Measurements from ENCODE around the gene WBP2NL.

The WBP2NL gene

DNA sequence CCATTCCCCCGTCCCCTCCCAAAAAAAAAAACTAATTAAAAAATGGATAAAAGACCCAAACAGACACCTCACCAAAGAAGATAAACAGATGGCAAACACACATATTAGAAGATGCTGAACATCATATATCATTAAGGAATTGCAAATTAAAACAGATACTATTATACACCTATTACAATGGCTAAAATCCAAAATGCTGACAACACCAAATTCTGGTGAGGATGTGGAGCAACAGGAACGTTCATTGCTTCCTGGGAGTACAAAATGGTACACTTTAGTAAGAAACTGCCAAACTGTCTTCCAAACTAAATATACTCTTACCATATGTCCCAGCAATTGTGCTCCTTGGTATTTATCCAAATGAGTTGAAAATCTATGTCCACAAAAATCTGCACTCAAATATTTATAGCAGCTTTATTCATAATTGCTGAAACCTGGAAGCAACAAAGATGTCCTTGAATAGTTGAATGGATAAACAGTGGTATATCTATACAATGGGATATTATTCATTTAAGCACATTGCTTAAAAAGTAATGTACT, 52.1 kb downstream of the WBP2NL start:
- ATAC-seq, result no peak
- no peak for TF ChIP-seq ISL1 (CRISPR knock-in tag; IDR thresholded peaks at IDR 0.05)
- no peak for TF ChIP-seq OSR1 (CRISPR knock-in tag; IDR thresholded peaks at IDR 0.05)
- no peak for TF ChIP-seq BACH2 (CRISPR knock-in tag; IDR thresholded peaks at IDR 0.05; ENCODE audit: borderline replicate concordance)
- no peak for TF ChIP-seq RARB (CRISPR knock-in tag; IDR thresholded peaks at IDR 0.05)
- TF ChIP-seq TOX (CRISPR knock-in tag; IDR thresholded peaks at IDR 0.05; ENCODE audit: borderline replicate concordance), result no peak
- no peak for TF ChIP-seq CSDC2 (CRISPR knock-in tag; IDR thresholded peaks at IDR 0.05)
- TF ChIP-seq ESRRG (CRISPR knock-in tag; IDR thresholded peaks at IDR 0.05), result no peak
- no peak for TF ChIP-seq ZFP30 (CRISPR knock-in tag; IDR thresholded peaks at IDR 0.05)
- TF ChIP-seq, protein P1, sequence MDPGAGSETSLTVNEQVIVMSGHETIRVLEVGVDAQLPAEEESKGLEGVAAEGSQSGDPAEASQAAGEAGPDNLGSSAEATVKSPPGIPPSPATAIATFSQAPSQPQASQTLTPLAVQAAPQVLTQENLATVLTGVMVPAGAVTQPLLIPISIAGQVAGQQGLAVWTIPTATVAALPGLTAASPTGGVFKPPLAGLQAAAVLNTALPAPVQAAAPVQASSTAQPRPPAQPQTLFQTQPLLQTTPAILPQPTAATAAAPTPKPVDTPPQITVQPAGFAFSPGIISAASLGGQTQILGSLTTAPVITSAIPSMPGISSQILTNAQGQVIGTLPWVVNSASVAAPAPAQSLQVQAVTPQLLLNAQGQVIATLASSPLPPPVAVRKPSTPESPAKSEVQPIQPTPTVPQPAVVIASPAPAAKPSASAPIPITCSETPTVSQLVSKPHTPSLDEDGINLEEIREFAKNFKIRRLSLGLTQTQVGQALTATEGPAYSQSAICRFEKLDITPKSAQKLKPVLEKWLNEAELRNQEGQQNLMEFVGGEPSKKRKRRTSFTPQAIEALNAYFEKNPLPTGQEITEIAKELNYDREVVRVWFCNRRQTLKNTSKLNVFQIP (CRISPR knock-in tag; IDR thresholded peaks at IDR 0.05; ENCODE audit: borderline replicate concordance, low read depth), result no peak
- no peak for TF ChIP-seq SNAI2 (CRISPR knock-in tag; IDR thresholded peaks at IDR 0.05)
- TF ChIP-seq, protein P2, sequence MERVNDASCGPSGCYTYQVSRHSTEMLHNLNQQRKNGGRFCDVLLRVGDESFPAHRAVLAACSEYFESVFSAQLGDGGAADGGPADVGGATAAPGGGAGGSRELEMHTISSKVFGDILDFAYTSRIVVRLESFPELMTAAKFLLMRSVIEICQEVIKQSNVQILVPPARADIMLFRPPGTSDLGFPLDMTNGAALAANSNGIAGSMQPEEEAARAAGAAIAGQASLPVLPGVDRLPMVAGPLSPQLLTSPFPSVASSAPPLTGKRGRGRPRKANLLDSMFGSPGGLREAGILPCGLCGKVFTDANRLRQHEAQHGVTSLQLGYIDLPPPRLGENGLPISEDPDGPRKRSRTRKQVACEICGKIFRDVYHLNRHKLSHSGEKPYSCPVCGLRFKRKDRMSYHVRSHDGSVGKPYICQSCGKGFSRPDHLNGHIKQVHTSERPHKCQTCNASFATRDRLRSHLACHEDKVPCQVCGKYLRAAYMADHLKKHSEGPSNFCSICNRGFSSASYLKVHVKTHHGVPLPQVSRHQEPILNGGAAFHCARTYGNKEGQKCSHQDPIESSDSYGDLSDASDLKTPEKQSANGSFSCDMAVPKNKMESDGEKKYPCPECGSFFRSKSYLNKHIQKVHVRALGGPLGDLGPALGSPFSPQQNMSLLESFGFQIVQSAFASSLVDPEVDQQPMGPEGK (CRISPR knock-in tag; IDR thresholded peaks at IDR 0.05; ENCODE audit: borderline replicate concordance), result no peak
- no peak for TF ChIP-seq ARNTL (CRISPR knock-in tag; IDR thresholded peaks at IDR 0.05; ENCODE audit: borderline replicate concordance, low read depth)
- TF ChIP-seq, protein P3, sequence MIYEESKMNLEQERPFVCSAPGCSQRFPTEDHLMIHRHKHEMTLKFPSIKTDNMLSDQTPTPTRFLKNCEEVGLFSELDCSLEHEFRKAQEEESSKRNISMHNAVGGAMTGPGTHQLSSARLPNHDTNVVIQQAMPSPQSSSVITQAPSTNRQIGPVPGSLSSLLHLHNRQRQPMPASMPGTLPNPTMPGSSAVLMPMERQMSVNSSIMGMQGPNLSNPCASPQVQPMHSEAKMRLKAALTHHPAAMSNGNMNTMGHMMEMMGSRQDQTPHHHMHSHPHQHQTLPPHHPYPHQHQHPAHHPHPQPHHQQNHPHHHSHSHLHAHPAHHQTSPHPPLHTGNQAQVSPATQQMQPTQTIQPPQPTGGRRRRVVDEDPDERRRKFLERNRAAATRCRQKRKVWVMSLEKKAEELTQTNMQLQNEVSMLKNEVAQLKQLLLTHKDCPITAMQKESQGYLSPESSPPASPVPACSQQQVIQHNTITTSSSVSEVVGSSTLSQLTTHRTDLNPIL (CRISPR knock-in tag; IDR thresholded peaks at IDR 0.05; ENCODE audit: low read depth), result no peak

DNA sequence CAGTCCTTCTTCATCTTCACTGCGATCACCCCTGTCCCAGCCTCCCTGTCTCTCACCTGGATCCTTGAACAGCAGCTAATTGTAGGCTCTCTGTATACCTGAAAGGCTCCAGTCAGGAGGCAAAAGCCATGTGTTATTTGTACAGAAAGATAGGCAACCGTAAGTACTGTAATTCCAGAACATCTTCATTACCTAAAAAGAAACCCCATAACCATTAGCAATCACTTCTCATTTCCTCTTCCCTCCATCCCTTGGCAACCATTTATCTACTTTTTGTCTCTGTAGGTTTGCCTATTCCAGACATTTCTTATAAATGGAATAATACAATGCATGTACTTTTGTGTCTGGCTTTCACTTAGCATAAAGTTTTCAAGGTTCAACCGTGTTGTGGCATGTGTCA, 54.2 kb downstream of the WBP2NL start:
- no peak for ATAC-seq
- TF ChIP-seq ZNF8 (CRISPR knock-in tag; IDR thresholded peaks at IDR 0.05) (no peak), ZNF70 (CRISPR knock-in tag; IDR thresholded peaks at IDR 0.05) (no peak)

GRCh38 chr22:42056757-42057511, 58.3 kb downstream of the WBP2NL start:
- TF ChIP-seq BACH2 (CRISPR knock-in tag; IDR thresholded peaks at IDR 0.05; ENCODE audit: borderline replicate concordance), result no peak
- TF ChIP-seq, protein P1 (CRISPR knock-in tag; IDR thresholded peaks at IDR 0.05; ENCODE audit: borderline replicate concordance, low read depth), result no peak
- no peak for TF ChIP-seq RARB (CRISPR knock-in tag; IDR thresholded peaks at IDR 0.05)
- TF ChIP-seq PPARA (CRISPR knock-in tag; IDR thresholded peaks at IDR 0.05; ENCODE audit: borderline replicate concordance), result no peak
- ATAC-seq, result no peak

DNA sequence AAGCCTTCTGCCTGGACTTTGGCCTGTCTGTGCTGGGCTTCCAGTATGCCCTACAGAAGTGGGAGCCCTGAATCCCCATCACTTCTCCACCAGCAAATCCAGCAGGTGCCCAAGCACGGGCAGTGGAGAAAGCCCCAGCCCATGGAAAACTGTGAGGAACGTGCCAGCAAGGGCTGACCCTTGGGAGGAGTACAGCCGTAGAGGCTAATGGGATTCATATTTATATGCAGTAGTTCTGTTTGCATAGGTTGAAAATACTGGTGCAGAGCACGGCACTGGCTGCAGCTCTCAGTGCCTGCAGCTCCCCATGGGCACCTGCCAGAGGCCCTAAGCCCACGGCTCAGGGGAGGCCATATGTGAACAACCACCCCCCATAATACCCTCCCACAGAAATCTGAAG, 61.9 kb downstream of the WBP2NL start:
- ATAC-seq, result no peak
- TF ChIP-seq TCF4 (CRISPR knock-in tag; IDR thresholded peaks at IDR 0.05; ENCODE audit: borderline replicate concordance) (no peak), ISL1 (CRISPR knock-in tag; IDR thresholded peaks at IDR 0.05) (no peak), SNAI2 (CRISPR knock-in tag; IDR thresholded peaks at IDR 0.05) (no peak), TOX (CRISPR knock-in tag; IDR thresholded peaks at IDR 0.05; ENCODE audit: borderline replicate concordance) (no peak), ESRRG (CRISPR knock-in tag; IDR thresholded peaks at IDR 0.05) (no peak), CSDC2 (CRISPR knock-in tag; IDR thresholded peaks at IDR 0.05) (no peak), PPARA (CRISPR knock-in tag; IDR thresholded peaks at IDR 0.05; ENCODE audit: borderline replicate concordance) (no peak), BACH2 (CRISPR knock-in tag; IDR thresholded peaks at IDR 0.05; ENCODE audit: borderline replicate concordance) (no peak), ZNF70 (CRISPR knock-in tag; IDR thresholded peaks at IDR 0.05) (no peak), ARNTL (CRISPR knock-in tag; IDR thresholded peaks at IDR 0.05; ENCODE audit: borderline replicate concordance, low read depth) (no peak), RARB (CRISPR knock-in tag; IDR thresholded peaks at IDR 0.05) (no peak), ZC3H10 (CRISPR knock-in tag; IDR thresholded peaks at IDR 0.05) (no peak), ZFP3 (CRISPR knock-in tag; IDR thresholded peaks at IDR 0.05) (no peak), OSR1 (CRISPR knock-in tag; IDR thresholded peaks at IDR 0.05) (no peak)
- TF ChIP-seq, protein P4, sequence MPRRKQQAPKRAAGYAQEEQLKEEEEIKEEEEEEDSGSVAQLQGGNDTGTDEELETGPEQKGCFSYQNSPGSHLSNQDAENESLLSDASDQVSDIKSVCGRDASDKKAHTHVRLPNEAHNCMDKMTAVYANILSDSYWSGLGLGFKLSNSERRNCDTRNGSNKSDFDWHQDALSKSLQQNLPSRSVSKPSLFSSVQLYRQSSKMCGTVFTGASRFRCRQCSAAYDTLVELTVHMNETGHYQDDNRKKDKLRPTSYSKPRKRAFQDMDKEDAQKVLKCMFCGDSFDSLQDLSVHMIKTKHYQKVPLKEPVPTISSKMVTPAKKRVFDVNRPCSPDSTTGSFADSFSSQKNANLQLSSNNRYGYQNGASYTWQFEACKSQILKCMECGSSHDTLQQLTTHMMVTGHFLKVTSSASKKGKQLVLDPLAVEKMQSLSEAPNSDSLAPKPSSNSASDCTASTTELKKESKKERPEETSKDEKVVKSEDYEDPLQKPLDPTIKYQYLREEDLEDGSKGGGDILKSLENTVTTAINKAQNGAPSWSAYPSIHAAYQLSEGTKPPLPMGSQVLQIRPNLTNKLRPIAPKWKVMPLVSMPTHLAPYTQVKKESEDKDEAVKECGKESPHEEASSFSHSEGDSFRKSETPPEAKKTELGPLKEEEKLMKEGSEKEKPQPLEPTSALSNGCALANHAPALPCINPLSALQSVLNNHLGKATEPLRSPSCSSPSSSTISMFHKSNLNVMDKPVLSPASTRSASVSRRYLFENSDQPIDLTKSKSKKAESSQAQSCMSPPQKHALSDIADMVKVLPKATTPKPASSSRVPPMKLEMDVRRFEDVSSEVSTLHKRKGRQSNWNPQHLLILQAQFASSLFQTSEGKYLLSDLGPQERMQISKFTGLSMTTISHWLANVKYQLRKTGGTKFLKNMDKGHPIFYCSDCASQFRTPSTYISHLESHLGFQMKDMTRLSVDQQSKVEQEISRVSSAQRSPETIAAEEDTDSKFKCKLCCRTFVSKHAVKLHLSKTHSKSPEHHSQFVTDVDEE (CRISPR knock-in tag; IDR thresholded peaks at IDR 0.05), result no peak
- TF ChIP-seq, protein P5, sequence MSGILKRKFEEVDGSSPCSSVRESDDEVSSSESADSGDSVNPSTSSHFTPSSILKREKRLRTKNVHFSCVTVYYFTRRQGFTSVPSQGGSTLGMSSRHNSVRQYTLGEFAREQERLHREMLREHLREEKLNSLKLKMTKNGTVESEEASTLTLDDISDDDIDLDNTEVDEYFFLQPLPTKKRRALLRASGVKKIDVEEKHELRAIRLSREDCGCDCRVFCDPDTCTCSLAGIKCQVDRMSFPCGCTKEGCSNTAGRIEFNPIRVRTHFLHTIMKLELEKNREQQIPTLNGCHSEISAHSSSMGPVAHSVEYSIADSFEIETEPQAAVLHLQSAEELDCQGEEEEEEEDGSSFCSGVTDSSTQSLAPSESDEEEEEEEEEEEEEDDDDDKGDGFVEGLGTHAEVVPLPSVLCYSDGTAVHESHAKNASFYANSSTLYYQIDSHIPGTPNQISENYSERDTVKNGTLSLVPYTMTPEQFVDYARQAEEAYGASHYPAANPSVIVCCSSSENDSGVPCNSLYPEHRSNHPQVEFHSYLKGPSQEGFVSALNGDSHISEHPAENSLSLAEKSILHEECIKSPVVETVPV (CRISPR knock-in tag; IDR thresholded peaks at IDR 0.05), result no peak
- TF ChIP-seq, protein P3 (CRISPR knock-in tag; IDR thresholded peaks at IDR 0.05; ENCODE audit: low read depth), result no peak
